MM.1S (cell line): ENCODE results near the gene FARS2.
"Not testable (repeated sequence)": the region's sequence is repeated elsewhere in the genome, so short reads cannot be mapped to it uniquely, and the experiment has no call there.

Source experiments
- DNase-seq: peaks from one replicate; pipeline ENCODE4 v3.0.0-alpha.2; 2015
- H2AFZ ChIP-seq: fragments of 300-600 bp; sonication (generic); 2 replicates; pipeline ENCODE4 v1.6.0; 2016; ENCODE audit warnings: antibody characterized with exemption, low read length
- H3F3A ChIP-seq: fragments of 300-600 bp; sonication (generic); 2 replicates; pipeline ENCODE4 v1.6.1; 2016; ENCODE audit warnings: mild to moderate bottlenecking, antibody characterized with exemption, low read length, moderate library complexity, mixed read lengths; ENCODE audit not compliant: insufficient read depth
- H3K27ac ChIP-seq: fragments of 300-600 bp; sonication (generic); 2 replicates; pipeline ENCODE4 v1.5.1; 2016; ENCODE audit warnings: mild to moderate bottlenecking, low read length
- H3K27me3 ChIP-seq: fragments of 300-600 bp; sonication (generic); replicated peaks from 2 replicates; pipeline ENCODE4 v1.6.0; 2016; ENCODE audit warnings: low read length; ENCODE audit not compliant: insufficient read depth
- H3K36me3 ChIP-seq: fragments of 300-600 bp; sonication (generic); replicated peaks from 2 replicates; pipeline ENCODE4 v1.6.1; 2016; ENCODE audit warnings: mild to moderate bottlenecking, low read length, mixed read lengths; ENCODE audit not compliant: insufficient read depth
- H3K4me1 ChIP-seq: fragments of 300-600 bp; sonication (generic); 2 replicates; pipeline ENCODE4 v1.6.1; 2016; ENCODE audit warnings: low read length, mixed read lengths
- H3K4me2 ChIP-seq: fragments of 300-600 bp; sonication (generic); 2 replicates; pipeline ENCODE4 v1.6.0; 2016; ENCODE audit warnings: low read depth, low read length
- H3K4me3 ChIP-seq: fragments of 300-600 bp; sonication (generic); 2 replicates; pipeline ENCODE4 v1.5.1; 2016; ENCODE audit warnings: low read length, mixed read lengths
- H3K79me2 ChIP-seq: fragments of 300-600 bp; sonication (generic); 2 replicates; pipeline ENCODE4 v1.6.1; 2016; ENCODE audit warnings: mixed run types, low read length, mixed read lengths
- H3K9ac ChIP-seq: fragments of 300-600 bp; sonication (generic); 2 replicates; pipeline ENCODE4 v1.6.1; 2016; ENCODE audit warnings: low read length, mixed read lengths
- H3K9me2 ChIP-seq: fragments of 300-600 bp; sonication (generic); replicated peaks from 2 replicates; pipeline ENCODE4 v1.6.1; 2016; ENCODE audit warnings: mild to moderate bottlenecking, low read length, mixed read lengths; ENCODE audit not compliant: insufficient read depth
- H3K9me3 ChIP-seq: fragments of 300-600 bp; sonication (generic); replicated peaks from 2 replicates; pipeline ENCODE4 v1.6.1; 2016; ENCODE audit warnings: mild to moderate bottlenecking, low read length, mixed read lengths; ENCODE audit not compliant: insufficient read depth
- H4K20me1 ChIP-seq: fragments of 300-600 bp; sonication (generic); 2 replicates; pipeline ENCODE4 v1.6.1; 2016; ENCODE audit warnings: mild to moderate bottlenecking, low read length, moderate library complexity, mixed read lengths; ENCODE audit not compliant: insufficient read depth
- EZH2 ChIP-seq: fragments of 300-600 bp; sonication (generic); optimal IDR thresholded peaks from 2 replicates; pipeline ENCODE3; 2017; ENCODE audit warnings: low read depth, mild to moderate bottlenecking, antibody characterized with exemption, low read length, mixed read lengths
- EZH2phosphoT487 ChIP-seq: fragments of 300-600 bp; sonication (generic); IDR thresholded peaks from 2 replicates; pipeline ENCODE4 v1.6.1; 2018; ENCODE audit warnings: antibody characterized with exemption, low read length
- TF ChIP-seq, protein P1 (sequence below): fragments of 300-600 bp; sonication (generic); IDR thresholded peaks from 2 replicates; pipeline ENCODE4 v1.5.1; 2016; ENCODE audit warnings: antibody characterized with exemption, low read length, mixed read lengths

The FARS2 gene

DNA sequence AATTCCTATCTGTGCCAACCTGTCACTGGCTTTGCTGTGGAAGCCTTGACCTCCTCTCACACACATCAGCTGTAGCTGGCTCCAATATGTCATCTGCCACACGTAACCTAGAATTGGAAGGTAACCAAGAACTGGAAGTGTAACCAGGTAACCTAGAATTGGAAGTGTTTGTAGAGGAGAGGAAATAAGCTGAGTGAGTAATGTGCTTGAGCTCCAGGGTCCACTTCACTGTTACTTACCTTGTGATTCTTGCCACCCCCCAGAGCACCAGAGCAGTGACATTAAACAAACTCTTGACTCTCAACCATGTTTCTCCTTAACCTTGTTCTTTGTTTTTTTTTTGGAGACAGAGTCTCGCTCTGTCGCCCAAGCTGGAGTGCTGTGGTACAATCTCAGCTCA, 394.9 kb downstream of the FARS2 start:
- DNase-seq, result no peak
- H3K4me1 ChIP-seq, result no peaks in the 10 kb centered on the region
- H3K79me2 ChIP-seq, result no peaks in the 10 kb centered on the region
- H3K9me2 ChIP-seq, result no peaks in the 10 kb centered on the region
- no peaks in the 10 kb centered on the region for H3K27me3 ChIP-seq
- TF ChIP-seq, protein P1, sequence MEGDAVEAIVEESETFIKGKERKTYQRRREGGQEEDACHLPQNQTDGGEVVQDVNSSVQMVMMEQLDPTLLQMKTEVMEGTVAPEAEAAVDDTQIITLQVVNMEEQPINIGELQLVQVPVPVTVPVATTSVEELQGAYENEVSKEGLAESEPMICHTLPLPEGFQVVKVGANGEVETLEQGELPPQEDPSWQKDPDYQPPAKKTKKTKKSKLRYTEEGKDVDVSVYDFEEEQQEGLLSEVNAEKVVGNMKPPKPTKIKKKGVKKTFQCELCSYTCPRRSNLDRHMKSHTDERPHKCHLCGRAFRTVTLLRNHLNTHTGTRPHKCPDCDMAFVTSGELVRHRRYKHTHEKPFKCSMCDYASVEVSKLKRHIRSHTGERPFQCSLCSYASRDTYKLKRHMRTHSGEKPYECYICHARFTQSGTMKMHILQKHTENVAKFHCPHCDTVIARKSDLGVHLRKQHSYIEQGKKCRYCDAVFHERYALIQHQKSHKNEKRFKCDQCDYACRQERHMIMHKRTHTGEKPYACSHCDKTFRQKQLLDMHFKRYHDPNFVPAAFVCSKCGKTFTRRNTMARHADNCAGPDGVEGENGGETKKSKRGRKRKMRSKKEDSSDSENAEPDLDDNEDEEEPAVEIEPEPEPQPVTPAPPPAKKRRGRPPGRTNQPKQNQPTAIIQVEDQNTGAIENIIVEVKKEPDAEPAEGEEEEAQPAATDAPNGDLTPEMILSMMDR, result no peak
- TF ChIP-seq EZH2phosphoT487 (no peak), EZH2 (no peak)
- no peaks in the 10 kb centered on the region for H3K36me3 ChIP-seq
- no peak overlapping the region for H3K4me3 ChIP-seq
- H3F3A ChIP-seq, result no peaks in the 10 kb centered on the region
- H2AFZ ChIP-seq, result no peak overlapping the region
- no peak overlapping the region for H3K27ac ChIP-seq
- no peaks in the 10 kb centered on the region for H4K20me1 ChIP-seq
- no peaks in the 10 kb centered on the region for H3K9me3 ChIP-seq
- H3K9ac ChIP-seq, result no peak overlapping the region
- H3K4me2 ChIP-seq, result no peak overlapping the region

DNA sequence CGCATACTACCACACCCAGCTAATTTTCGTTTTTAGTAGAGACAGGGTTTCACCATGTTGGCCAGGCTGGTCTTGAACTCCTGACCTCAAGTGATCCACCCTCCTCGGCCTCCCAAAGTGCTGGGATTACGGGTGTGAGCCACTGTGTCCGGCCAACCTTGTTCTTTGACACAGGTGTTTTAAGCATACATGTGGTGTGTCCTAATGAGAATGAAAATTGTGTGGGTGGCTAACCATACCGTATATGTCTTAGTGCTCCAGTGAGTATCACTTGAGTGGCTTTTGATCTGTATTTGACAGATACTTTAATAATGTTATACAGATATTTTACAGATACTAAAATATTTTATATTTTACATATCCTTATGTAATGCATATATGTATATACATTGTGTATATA, 395.4 kb downstream of the FARS2 start:
- not testable (repeated sequence) for H3K27ac ChIP-seq, H3F3A ChIP-seq, H2AFZ ChIP-seq, H3K9me2 ChIP-seq, H3K79me2 ChIP-seq, H3K27me3 ChIP-seq, H3K4me2 ChIP-seq, H3K4me1 ChIP-seq, H3K9ac ChIP-seq, H3K9me3 ChIP-seq, H4K20me1 ChIP-seq, H3K4me3 ChIP-seq, H3K36me3 ChIP-seq, DNase-seq

- no peaks in the 10 kb centered on the region for H3K36me3 ChIP-seq
- H2AFZ ChIP-seq, result no peak overlapping the region
- H3K79me2 ChIP-seq, result no peaks in the 10 kb centered on the region
- TF ChIP-seq EZH2phosphoT487 (no peak), EZH2 (no peak)
- TF ChIP-seq, protein P1, result no peak
- H3K4me3 ChIP-seq, result no peak overlapping the region
- H4K20me1 ChIP-seq, result no peaks in the 10 kb centered on the region
- H3K27me3 ChIP-seq, result no peaks in the 10 kb centered on the region
- H3K4me2 ChIP-seq, result no peak overlapping the region
- H3K27ac ChIP-seq, result no peak overlapping the region
- no peak for DNase-seq
- no peaks in the 10 kb centered on the region for H3K9me2 ChIP-seq
- no peak overlapping the region for H3K9ac ChIP-seq
- no peaks in the 10 kb centered on the region for H3F3A ChIP-seq
- H3K4me1 ChIP-seq, result no peaks in the 10 kb centered on the region
- no peaks in the 10 kb centered on the region for H3K9me3 ChIP-seq
These were observed 396.5 kb downstream of the FARS2 start for GRCh38 chr6:5657684-5658430.

DNA sequence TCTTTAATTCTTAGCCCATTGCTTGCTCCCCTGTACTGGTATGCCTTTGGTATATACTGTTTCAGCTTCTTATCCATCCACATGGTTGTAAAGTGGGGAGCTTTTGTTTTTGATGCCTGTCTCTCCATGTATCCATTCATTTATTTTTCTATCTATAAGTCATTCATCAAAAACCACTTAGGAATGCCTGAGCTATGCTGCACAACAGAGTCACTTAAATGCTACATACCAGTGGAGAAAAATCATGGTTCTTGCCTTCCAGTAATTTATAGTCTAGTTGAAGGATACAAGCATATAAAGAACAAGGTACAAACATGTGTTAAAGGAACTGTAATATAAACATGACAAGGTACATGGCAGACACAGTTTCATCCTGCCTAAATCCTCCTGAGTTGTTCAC, 398.2 kb downstream of the FARS2 start:
- Histone ChIP-seq H2AFZ (no peak overlapping the region), H4K20me1 (no peaks in the 10 kb centered on the region), H3K4me1 (no peaks in the 10 kb centered on the region), H3K9me2 (no peaks in the 10 kb centered on the region), H3F3A (no peaks in the 10 kb centered on the region), H3K4me3 (no peak overlapping the region), H3K27ac (no peak overlapping the region), H3K9me3 (no peaks in the 10 kb centered on the region), H3K4me2 (no peak overlapping the region), H3K9ac (no peak overlapping the region), H3K79me2 (no peaks in the 10 kb centered on the region), H3K27me3 (no peaks in the 10 kb centered on the region), H3K36me3 (no peaks in the 10 kb centered on the region)
- no peak for TF ChIP-seq EZH2phosphoT487
- no peak for TF ChIP-seq EZH2
- TF ChIP-seq, protein P1, result no peak
- DNase-seq, result no peak
